Fibroblast of skin of back (primary cell): ENCODE results near the gene CENPP.
"Not testable (repeated sequence)": the region's sequence is repeated elsewhere in the genome, so short reads cannot be mapped to it uniquely, and the experiment has no call there.

Source experiments
- DNase-seq: peaks from one replicate; pipeline ENCODE4 v3.0.0-alpha.2; 2013

CENPP gene

GRCh38 chr9:92617951-92618510 lies 292.3 kb downstream of the CENPP start:
- DNase-seq, result no peak

GRCh38 chr9:92618633-92619225 lies 293.0 kb downstream of the CENPP start:
- DNase-seq, result no peak

GRCh38 chr9:92619601-92620300 lies 294.0 kb downstream of the CENPP start:
- DNase-seq, result no peak

- no peak for DNase-seq
Observed at GRCh38 chr9:92620845-92621244, 295.1 kb downstream of the CENPP start.

- not testable (repeated sequence) for DNase-seq
Observed at GRCh38 chr9:92623936-92624335, 298.2 kb downstream of the CENPP start.

- DNase-seq, result no peak
Observed at GRCh38 chr9:92626484-92626883, 300.7 kb downstream of the CENPP start.

- DNase-seq, result no peak
Observed at GRCh38 chr9:92627651-92628050, 301.9 kb downstream of the CENPP start.

GRCh38 chr9:92631452-92632343 lies 305.9 kb downstream of the CENPP start:
- DNase-seq, result no peak

GRCh38 chr9:92632641-92633040 lies 306.9 kb downstream of the CENPP start:
- no peak for DNase-seq

- DNase-seq, result no peak
Observed at GRCh38 chr9:92633614-92634278, 308.0 kb downstream of the CENPP start.

- DNase-seq, result peak; percentile 55
Observed at GRCh38 chr9:92634712-92635605, 309.2 kb downstream of the CENPP start.

GRCh38 chr9:92635760-92636159 lies 310.0 kb downstream of the CENPP start:
- DNase-seq, result no peak

- no peak for DNase-seq
Observed at GRCh38 chr9:92636627-92637026, 310.9 kb downstream of the CENPP start.

- DNase-seq, result no peak
Observed at GRCh38 chr9:92637326-92637725, 311.6 kb downstream of the CENPP start.

GRCh38 chr9:92637886-92638620 lies 312.3 kb downstream of the CENPP start:
- DNase-seq, result no peak

GRCh38 chr9:92638621-92639101 lies 312.9 kb downstream of the CENPP start:
- no peak for DNase-seq

- no peak for DNase-seq
Observed at GRCh38 chr9:92639124-92639523, 313.4 kb downstream of the CENPP start.

- no peak for DNase-seq
Observed at GRCh38 chr9:92639791-92640271, 314.1 kb downstream of the CENPP start.

GRCh38 chr9:92640398-92641091 lies 314.8 kb downstream of the CENPP start:
- no peak for DNase-seq
